Fibroblast of lung (primary cell): ENCODE results near the gene PXDC1. TPM values are rescaled to one million over a fixed set of nuclear protein-coding genes. Genes with fewer than 3 reads are reported as not detected.

Experiments used
- DNase-seq, 2 donors: peaks; one replicate each; pipeline versions ENCODE4 v3.0.0 to v3.0.0-alpha.2; 2010; ENCODE audit warnings: low read depth in 2 of 2
- H2AFZ ChIP-seq: 2 replicates; pipeline ENCODE4 v1.5.1; 2012; ENCODE audit warnings: low read length, control low read depth, inconsistent platforms
- H3K27ac ChIP-seq: 2 replicates; pipeline ENCODE4 v1.5.1; 2011; ENCODE audit warnings: low read length, control low read depth; ENCODE audit not compliant: insufficient read depth
- H3K27me3 ChIP-seq: 2 replicates; pipeline ENCODE4 v1.5.1; 2011; ENCODE audit warnings: mild to moderate bottlenecking, low read length; ENCODE audit not compliant: control insufficient read depth, insufficient read depth
- H3K36me3 ChIP-seq: 2 replicates; pipeline ENCODE4 v1.5.1; 2011; ENCODE audit warnings: low read length; ENCODE audit not compliant: control insufficient read depth, insufficient read depth
- H3K4me1 ChIP-seq: 2 replicates; pipeline ENCODE4 v1.5.1; 2011; ENCODE audit warnings: low read length; ENCODE audit not compliant: control insufficient read depth, insufficient read depth; ENCODE audit errors: extremely low read depth
- H3K4me2 ChIP-seq: 2 replicates; pipeline ENCODE4 v1.5.1; 2011; ENCODE audit warnings: low read length, control low read depth; ENCODE audit not compliant: insufficient read depth; ENCODE audit errors: extremely low read depth
- H3K4me3 ChIP-seq, 4 experiments: fragments of 200-600 bp in 1 of 4; sonication (generic) in 1 of 4; replicated peaks in 1 of 4; 2 replicates each; pipeline ENCODE4 v1.5.1; 2011 to 2016; ENCODE audit warnings: low read length in 4 of 4, low read depth in 3 of 4, mild to moderate bottlenecking in 3 of 4, control low read depth in 2 of 4, inconsistent platforms in 1 of 4, mixed read lengths in 1 of 4; ENCODE audit not compliant: insufficient read depth in 1 of 4; ENCODE audit errors: control extremely low read depth in 1 of 4
- H3K79me2 ChIP-seq: 2 replicates; pipeline ENCODE4 v1.5.1; 2012; ENCODE audit warnings: mild to moderate bottlenecking, low read length, inconsistent platforms; ENCODE audit not compliant: control insufficient read depth, insufficient read depth
- H3K9ac ChIP-seq: 2 replicates; pipeline ENCODE4 v1.5.1; 2011; ENCODE audit warnings: mild to moderate bottlenecking, low read length, control low read depth; ENCODE audit not compliant: insufficient read depth
- H3K9me3 ChIP-seq: 2 replicates; pipeline ENCODE4 v1.5.1; 2012; ENCODE audit warnings: low read depth, low read length; ENCODE audit not compliant: control insufficient read depth, insufficient read depth
- H4K20me1 ChIP-seq: 2 replicates; pipeline ENCODE4 v1.5.1; 2011; ENCODE audit warnings: low read length; ENCODE audit not compliant: control insufficient read depth, insufficient read depth; ENCODE audit errors: extremely low read depth
- EZH2 ChIP-seq: IDR thresholded peaks from 2 replicates; pipeline ENCODE4 v1.5.1; 2012; ENCODE audit warnings: low read length, control low read depth, mild to moderate bottlenecking; ENCODE audit errors: missing control alignments
- polyA minus RNA-seq: library from RNA; depleted of rRNA, polyadenylated mRNA; stranded (reverse); fragments of >200 nt; gene quantifications from 2 replicates; pipeline ENCODE4 v1.2.3, GENCODE V29; 2011; ENCODE audit warnings: low replicate concordance
- polyA plus RNA-seq, 2 donors: library from polyadenylated mRNA; depleted of rRNA in 1 of 2; stranded (reverse) in 1 of 2; unstranded in 1 of 2; fragments of >200 nt; gene quantifications; 2 replicates each; pipeline ENCODE4 v1.2.1, GENCODE V29; 2011 to 2012; ENCODE audit warnings: missing spikeins in 1 of 2
- total RNA-seq: library from RNA; depleted of rRNA; stranded (reverse); fragments of >200 nt; gene quantifications from 2 replicates; pipeline ENCODE4 v1.2.1, GENCODE V29; 2014
- TF ChIP-seq, protein P1 (sequence below), 2 donors: IDR thresholded peaks in 1 of 2; conservative IDR thresholded peaks in 1 of 2; 1 replicate in 1 of 2; 2 replicates in 1 of 2; pipeline ENCODE4 v1.5.1; 2011 to 2012; ENCODE audit warnings: low read length in 2 of 2, control low read depth in 1 of 2, inconsistent platforms in 1 of 2, low read depth in 1 of 2, mild to moderate bottlenecking in 1 of 2

The PXDC1 gene, protein sequence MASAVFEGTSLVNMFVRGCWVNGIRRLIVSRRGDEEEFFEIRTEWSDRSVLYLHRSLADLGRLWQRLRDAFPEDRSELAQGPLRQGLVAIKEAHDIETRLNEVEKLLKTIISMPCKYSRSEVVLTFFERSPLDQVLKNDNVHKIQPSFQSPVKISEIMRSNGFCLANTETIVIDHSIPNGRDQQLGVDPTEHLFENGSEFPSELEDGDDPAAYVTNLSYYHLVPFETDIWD
- total RNA-seq (33.1 and 52.7 TPM in 2 replicates), polyA plus RNA-seq (18.9 and 30.3 TPM in 2 replicates), polyA minus RNA-seq (20.0 and 28.7 TPM in 2 replicates)
- 38.0 and 59.4 TPM in 2 replicates for polyA plus RNA-seq (2012)

DNA sequence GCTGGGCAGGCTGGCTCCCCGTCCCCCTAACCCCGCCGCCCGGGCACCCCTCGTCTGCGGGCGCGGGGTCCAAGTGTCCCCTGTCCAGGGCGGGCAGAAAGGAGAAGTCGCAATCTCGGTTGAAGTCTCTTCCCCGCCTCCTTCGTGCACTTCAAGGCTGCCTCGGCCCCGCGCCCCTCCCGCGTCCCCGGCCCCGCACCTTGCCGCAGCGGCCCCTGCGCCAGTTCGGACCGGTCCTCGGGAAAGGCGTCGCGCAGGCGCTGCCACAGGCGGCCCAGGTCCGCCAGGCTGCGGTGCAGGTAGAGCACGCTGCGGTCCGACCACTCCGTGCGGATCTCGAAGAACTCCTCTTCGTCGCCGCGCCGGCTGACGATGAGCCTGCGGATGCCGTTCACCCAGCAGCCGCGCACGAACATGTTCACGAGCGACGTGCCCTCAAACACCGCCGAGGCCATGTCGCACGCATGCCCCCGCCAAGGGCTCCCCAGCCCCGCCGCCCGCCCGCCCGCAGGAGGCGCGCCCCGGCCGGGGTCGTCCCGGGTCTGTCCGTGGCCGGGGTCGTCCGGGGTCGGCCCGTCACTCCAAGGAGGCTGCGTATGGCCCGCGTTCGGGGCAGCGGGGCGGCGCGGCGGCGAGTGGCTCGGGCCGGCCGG, at the start of gene PXDC1:
Gene PXDC1 (minus strand): TSS at position 637 of the 653 bp plus-strand sequence. CDS start 182 bp downstream, at position 455.
- no peaks in the 10 kb centered on the region for H3K27me3 ChIP-seq
- H4K20me1 ChIP-seq = no peaks in the 10 kb centered on the region
- H3K27ac ChIP-seq = peak within 1 kb of the TSS; percentile 91
- H3K79me2 ChIP-seq = peaks cover 51% of the 10 kb centered on the region
- DNase-seq = no peak
- H3K4me1 ChIP-seq = peaks cover 17% of the 10 kb centered on the region
- TF ChIP-seq, protein P1, sequence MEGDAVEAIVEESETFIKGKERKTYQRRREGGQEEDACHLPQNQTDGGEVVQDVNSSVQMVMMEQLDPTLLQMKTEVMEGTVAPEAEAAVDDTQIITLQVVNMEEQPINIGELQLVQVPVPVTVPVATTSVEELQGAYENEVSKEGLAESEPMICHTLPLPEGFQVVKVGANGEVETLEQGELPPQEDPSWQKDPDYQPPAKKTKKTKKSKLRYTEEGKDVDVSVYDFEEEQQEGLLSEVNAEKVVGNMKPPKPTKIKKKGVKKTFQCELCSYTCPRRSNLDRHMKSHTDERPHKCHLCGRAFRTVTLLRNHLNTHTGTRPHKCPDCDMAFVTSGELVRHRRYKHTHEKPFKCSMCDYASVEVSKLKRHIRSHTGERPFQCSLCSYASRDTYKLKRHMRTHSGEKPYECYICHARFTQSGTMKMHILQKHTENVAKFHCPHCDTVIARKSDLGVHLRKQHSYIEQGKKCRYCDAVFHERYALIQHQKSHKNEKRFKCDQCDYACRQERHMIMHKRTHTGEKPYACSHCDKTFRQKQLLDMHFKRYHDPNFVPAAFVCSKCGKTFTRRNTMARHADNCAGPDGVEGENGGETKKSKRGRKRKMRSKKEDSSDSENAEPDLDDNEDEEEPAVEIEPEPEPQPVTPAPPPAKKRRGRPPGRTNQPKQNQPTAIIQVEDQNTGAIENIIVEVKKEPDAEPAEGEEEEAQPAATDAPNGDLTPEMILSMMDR (conservative IDR thresholded peaks at IDR 0.05 in 1 of 2, IDR thresholded peaks at IDR 0.05 in 1 of 2; ENCODE audit: low read depth in 1 of 2, low read length in 2 of 2) = no peak
- TF ChIP-seq EZH2 = no peak
- H3K4me3 ChIP-seq = peak within 1 kb of the TSS; percentile 61 to 85 (median 72)
- peaks cover 1% of the 10 kb centered on the region for H3K36me3 ChIP-seq
- peak within 1 kb of the TSS; percentile 87 for H3K4me2 ChIP-seq
- H3K9me3 ChIP-seq = no peaks in the 10 kb centered on the region
- peak within 1 kb of the TSS; percentile 47 for H2AFZ ChIP-seq
- peak within 1 kb of the TSS; percentile 93 for H3K9ac ChIP-seq

DNA sequence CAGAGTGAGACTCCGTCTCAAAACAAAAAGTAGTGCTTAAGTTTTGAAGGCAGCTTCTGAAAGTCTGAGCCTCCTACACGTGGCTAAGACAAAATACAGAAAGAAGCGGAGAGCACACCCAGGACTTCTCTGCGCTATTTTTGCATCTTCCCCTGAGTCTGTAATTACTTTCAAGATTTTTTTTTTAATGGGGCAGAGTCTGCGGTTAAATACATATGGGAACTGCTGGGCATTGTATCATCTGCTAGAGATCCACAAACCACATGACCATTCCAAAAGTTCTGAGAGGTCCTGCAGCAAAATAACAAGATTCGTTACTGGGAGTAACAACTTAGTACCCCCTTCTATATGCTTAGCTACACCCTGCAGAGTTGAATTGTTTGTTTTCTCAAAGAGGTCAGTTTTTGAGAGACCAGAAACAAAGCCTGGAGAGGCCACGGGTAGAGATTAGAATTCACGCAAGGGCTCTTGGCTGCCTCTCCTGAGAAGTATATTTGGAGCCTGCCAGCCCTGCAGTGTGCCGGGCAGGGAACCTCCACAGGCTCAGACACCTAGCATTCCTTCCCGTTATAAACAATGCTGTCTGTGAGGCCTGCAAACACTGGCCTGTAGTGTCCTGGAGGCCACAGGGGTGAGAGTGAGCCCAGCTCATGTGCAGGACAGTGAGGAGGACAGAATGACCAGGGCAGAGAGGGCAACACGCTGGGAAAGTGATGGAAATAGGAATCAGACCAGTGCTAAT, 49.5 kb upstream of the PXDC1 start:
- TF ChIP-seq, protein P1 (conservative IDR thresholded peaks at IDR 0.05 in 1 of 2, IDR thresholded peaks at IDR 0.05 in 1 of 2; ENCODE audit: low read depth in 1 of 2, low read length in 2 of 2) = no peak
- TF ChIP-seq EZH2 = no peak
- H3K9me3 ChIP-seq = no peaks in the 10 kb centered on the region
- DNase-seq = peak in 1 of 2 donors; percentile 44
- H3K9ac ChIP-seq = no peak overlapping the region
- H3K27me3 ChIP-seq = no peaks in the 10 kb centered on the region
- no peak overlapping the region for H3K4me2 ChIP-seq
- peaks cover 16% of the 10 kb centered on the region for H3K4me1 ChIP-seq
- H3K27ac ChIP-seq = no peak overlapping the region
- H2AFZ ChIP-seq = no peak overlapping the region
- H3K36me3 ChIP-seq = no peaks in the 10 kb centered on the region
- no peaks in the 10 kb centered on the region for H4K20me1 ChIP-seq
- H3K4me3 ChIP-seq = no peak overlapping the region
- no peaks in the 10 kb centered on the region for H3K79me2 ChIP-seq

DNA sequence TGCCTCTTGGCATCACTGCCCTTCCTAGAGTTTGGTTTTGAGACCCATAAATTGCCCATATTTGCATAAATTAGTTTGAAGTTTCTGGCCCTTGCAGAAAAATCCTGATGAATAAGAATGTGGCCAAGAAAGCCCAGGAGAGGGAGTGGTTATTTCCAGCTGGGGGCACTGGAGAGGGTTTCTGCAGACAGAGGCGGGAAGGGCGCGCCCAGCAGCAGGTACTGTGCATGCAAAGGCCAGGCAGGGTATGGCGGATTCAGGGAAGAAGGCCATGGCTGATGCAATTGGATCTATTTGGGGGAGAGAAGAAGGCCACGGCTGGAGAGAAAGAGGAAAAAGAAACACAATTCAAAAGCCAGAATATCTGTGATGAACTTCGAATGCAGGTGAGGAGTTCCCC, 48.2 kb upstream of the PXDC1 start:
- peaks cover 13% of the 10 kb centered on the region for H3K4me1 ChIP-seq
- no peak overlapping the region for H2AFZ ChIP-seq
- no peaks in the 10 kb centered on the region for H3K27me3 ChIP-seq
- no peaks in the 10 kb centered on the region for H3K9me3 ChIP-seq
- H3K27ac ChIP-seq = no peak overlapping the region
- no peaks in the 10 kb centered on the region for H3K36me3 ChIP-seq
- no peaks in the 10 kb centered on the region for H3K79me2 ChIP-seq
- H3K4me3 ChIP-seq = no peak overlapping the region
- no peaks in the 10 kb centered on the region for H4K20me1 ChIP-seq
- DNase-seq = no peak
- H3K9ac ChIP-seq = no peak overlapping the region
- TF ChIP-seq EZH2 = no peak
- TF ChIP-seq, protein P1 (conservative IDR thresholded peaks at IDR 0.05 in 1 of 2, IDR thresholded peaks at IDR 0.05 in 1 of 2; ENCODE audit: low read depth in 1 of 2, low read length in 2 of 2) = no peak
- no peak overlapping the region for H3K4me2 ChIP-seq
